ENCODE measurements around the gene DHRS7C.

Gene DHRS7C, protein sequence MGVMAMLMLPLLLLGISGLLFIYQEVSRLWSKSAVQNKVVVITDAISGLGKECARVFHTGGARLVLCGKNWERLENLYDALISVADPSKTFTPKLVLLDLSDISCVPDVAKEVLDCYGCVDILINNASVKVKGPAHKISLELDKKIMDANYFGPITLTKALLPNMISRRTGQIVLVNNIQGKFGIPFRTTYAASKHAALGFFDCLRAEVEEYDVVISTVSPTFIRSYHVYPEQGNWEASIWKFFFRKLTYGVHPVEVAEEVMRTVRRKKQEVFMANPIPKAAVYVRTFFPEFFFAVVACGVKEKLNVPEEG

DNA sequence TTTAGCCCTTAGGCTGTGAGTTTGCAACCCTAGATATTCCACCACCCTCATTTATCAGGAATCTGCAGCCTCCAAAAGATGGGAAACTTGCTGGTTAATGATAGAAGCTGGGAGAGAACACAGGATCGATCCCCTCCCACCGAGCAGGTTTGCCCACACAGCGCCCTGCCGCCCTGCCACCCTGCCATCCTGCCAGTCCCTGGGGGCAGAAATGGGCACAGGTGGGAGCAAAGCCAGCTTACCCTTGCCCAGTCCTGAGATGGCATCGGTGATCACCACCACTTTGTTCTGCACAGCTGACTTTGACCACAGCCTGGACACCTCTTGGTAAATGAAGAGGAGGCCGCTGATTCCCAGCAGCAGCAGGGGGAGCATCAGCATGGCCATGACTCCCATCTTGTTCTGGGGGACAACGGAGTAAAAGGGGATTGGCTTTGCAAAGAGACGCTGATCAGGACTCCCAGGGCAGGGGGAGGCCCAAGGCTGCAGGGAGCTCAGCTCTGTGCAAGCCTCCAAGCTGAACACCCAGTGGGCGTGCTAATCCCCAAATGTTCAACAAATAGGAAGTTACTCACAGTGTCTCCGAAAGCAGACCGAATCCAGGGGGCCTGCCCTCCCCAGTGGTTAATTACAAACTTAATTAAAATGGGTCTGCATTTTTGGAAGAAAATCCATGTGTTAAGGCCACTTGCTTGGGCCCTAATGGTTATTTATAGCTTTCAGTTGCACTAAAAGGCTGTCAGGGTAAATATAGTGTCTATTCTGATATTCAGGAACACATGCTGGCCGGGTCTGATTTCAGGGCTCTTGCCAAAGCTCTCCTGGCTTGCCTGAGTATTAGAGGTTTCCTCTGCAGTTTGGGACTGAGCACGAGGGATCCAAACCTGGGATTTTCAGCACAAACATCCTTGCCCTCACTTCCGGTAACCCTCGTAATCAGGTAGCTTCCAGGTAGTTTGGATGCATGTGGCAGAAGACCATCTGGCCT is at the start of gene DHRS7C:
Gene DHRS7C, minus strand, starts transcription at position 704 of the 988 bp plus-strand sequence. Its CDS starts 308 bp downstream, at position 396.
- no peak for DNase-seq

DNA sequence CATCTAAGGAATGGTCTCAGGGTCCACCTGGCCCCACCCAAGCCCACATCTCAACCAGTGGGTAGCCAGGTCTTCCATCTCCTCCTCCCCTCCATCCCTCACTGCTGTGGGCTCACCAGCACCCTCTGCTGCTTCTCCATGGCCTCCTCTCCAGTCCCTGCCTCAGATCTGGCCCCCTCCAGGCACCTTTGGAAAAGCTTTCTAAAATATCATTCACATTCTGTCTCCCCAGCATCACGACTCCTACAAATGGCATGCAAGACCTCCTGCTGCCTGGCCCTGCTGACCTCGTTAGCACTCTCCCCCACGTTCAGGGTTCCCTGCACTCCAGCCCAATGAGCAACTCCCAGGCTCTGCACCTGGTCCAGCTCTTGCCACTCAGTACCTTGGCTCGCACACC is 48.0 kb upstream of the DHRS7C start:
- no peak for DNase-seq

DNA sequence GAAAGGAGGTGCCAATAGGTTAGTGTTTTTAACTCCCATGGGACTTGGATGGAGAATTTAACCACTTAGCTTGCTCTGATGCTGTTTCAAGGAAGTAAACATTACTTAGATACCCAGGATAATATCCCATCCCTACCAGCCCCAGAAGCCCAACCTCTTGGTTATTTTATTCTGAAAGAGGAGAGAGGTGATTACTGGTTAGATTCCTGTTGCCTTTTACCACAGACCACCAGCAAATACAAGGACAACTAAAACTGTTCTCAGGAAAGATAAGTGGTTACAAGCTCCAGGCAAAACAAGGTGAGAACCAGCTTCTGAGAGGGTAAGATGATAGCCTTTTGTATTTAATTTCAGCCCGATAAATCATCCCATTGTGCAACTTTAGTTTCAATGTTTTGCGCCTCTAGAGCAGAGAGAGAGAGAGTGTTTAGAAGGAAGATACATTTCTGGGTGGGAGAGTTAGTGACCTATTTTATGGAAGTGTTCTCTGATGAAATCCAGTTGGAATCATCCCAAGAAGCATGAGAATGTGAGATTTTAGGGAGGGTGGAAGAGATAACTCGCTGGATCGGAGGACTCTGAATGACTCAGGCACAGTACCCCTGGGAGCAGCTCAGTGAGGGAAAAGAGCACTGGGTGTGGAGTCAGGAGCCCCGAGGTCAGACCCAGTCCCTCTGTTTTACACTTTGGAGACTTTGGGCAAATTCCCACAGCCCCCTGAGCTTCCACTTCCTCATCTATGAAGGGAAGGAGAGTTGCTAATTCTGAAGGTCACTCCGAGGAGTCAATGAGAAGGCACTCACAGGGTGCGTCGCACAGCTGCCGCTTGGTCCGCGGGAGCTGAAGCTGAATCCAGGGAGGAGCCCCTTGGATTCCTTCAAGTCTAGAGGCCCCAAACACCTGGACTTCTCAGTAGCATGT is 46.4 kb upstream of the DHRS7C start:
- DNase-seq, result no peak

DNA sequence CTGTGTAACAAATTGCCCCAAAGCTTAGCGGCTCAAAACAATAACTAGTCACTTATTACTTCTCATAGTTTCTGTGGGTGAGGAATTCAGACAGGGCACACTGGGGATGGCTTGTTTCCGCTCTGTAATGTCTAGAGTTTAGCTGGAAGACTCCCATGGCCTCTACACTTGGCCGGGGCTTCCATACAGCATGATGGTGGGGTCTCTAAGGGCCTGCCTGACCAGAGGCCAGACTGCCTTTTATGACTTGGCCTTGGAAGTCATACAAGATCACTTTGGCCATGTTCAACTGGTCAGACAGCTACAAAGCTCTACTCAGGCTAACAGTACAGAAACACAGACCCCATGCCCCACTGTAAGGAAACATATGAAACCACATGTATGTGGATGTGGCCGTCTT is 42.5 kb upstream of the DHRS7C start:
- DNase-seq, result no peak

DNA sequence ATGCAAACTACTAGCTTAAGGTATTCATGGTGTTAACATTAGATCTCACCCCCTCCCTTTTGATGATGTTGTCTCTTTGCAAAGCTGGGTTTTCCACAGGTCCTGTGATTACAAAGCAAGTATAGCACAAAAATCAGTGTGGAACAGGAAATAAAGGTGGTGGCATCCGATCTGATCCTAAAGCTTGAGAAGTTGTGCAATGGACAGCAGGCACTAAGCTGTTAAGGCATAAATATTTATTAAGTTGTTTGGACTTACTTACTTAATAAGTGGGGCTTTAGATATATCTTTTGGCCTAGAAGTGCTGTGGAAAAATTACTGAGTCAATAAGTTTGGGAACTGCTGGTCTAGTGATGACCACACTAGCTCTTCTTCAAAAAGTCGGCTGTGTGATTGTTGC is 39.3 kb upstream of the DHRS7C start:
- DNase-seq, result no peak

DNA sequence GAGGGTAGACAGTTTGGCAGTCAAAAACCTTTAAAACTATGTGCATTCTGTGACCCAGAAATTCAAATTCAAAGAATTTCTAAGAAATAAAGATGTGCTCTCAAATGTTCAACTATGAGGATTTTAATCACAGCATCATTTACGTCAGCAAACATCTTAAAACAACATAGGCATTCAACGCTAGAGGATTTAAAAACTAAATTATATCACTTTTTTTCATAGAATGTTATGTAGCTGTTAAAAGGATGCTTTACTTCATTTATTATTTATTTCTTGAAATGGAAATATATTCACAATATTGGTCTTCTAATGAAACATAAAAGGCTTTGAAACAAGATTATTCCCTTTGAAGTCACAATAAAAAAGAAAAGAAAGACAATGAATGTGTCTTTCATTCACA is 38.0 kb upstream of the DHRS7C start:
- no peak for DNase-seq

DNA sequence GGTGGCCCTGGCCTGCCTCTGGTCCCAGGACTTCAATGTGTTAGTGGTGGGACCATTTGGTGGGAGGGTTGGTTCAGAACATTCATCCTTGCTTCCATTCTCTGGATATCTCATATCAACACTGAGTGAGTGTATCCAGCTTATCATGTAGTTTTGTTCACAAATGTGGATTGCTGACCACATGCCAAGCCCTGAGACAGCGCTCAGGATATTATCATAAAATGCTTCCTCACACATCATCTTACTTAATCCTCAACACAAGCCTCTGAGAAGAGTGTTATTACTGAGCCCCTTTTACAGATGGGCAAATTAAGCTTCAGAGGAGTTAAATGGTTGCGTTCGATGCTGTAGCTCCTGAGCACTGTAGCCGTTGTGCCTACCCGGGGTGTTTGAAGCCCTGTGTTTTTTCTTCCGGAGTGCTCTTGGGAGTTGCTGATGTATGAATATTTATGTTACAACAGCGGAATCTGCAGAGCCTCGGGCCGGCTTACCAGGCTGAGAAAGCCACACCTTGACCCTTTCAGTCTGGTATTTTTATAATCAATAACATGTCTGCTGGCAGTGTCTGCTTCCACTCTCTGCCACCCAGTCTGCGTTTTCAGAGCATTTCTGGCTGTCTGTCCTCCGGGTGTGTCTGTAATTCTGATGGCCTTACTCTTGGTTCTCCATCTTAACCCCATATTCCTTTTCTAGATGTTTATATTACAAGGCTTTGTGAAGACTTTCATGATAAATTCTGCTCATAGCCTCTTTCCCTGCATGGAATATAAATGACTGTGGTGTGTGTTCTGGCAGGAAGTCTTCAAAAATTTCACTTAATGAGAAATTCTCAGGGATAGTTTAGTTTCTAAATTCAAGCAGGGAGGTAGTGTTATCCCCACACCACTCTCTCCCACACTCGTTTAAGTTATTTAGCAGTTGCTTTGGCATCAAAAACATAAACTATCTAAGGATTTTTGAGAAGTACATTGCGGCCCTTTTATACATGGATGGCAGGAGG is 37.2 kb upstream of the DHRS7C start:
- DNase-seq, result no peak

DNA sequence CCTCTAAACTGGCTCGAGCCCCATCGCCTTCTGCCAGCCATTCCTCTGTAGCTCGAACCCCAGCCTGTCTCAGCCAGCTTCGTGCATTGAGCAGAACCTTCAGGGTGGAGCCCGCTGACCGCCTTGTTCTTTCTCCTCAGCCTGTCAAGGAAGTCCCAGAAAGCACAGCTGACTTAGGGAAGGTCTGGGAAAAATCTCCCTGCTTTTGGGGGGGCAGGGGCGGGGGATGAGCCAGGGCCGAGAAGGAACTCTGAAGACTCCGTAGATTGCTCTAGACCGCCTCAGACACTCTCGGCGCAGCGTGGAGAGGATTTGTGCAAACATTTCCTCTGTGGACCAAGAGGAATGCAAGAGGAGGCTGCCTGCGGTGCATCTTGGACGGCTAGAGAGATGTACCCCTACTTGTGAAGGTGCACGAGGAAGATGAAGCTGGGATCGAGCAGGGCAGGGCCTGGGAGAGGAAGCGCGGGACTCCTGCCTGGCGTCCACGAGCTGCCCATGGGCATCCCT is 34.3 kb upstream of the DHRS7C start, which contains the start of gene GLP2R:
Gene GLP2R, plus strand, starts transcription at position 284 of the 510 bp plus-strand sequence. Its CDS starts 140 bp downstream, at position 424.
- no peak for DNase-seq

DNA sequence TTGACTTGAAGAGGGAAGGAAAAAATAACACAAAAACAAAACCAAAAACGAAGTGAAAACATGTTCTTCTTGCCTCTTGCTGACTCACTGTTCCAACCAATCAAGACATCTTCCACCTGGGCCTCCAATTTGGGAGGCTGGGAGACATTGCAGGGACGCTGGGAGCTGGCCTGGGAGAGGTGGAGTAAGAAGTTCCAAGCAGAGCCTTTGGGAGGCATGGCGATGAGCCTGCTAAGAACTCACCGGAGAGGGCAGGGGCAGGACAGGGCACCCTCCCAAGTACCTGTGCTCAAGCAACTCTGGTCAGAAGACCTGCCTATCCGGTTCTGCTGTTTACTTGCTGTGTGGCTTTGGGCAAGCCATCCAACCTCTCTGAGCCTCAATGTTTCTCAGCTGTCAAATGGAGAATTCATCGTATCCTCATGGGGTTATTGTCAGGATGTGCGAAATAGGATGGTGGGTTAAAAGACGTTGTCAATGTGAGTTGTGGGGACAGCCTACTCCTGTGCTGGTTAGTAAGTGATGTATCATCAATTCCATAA is 33.5 kb upstream of the DHRS7C start:
- no peak for DNase-seq

DNA sequence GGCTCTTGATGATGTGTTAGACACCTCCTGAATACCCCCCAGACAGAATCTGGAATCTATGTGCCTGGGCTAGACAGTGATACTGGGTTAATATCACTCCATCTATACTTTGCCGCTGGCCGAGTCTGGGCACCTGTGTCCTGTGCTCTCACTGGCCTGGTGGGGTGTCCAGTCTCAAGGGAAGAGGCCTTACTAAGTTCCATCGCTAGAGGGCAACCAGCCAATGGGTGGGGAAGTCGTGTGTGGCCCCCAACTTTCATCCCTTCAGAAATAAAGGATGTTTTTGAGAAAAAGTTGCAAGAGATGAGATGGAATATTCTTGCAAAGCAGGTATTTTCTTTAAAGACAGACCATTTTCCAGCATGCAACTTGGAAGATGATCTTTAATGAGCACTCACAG is 32.7 kb upstream of the DHRS7C start:
- no peak for DNase-seq

DNA sequence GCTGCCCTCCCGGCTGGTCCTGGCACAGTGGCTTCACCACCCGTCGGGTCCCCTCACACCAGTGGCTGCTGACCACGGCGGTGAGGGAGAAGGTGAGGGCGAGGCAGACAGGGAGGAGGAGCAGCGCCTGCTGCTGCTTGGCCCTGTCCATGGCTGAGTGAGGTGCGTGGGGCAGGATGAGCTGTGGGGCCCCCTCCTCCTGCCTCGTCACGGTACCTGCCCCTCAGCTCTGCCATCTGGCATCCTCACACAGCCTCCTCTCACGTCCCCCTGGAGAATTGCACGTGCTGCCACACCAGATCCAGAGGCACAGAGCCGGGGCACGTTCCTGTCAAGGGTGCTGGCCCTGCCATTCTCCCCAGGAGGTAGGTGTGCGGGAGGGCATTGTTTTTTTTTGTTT is 30.5 kb upstream of the DHRS7C start, which contains the start of gene GSG1L2:
Gene GSG1L2, minus strand, starts transcription at position 159 of the 400 bp plus-strand sequence. Its CDS starts 8 bp downstream, at position 151.
- no peak for DNase-seq

DNA sequence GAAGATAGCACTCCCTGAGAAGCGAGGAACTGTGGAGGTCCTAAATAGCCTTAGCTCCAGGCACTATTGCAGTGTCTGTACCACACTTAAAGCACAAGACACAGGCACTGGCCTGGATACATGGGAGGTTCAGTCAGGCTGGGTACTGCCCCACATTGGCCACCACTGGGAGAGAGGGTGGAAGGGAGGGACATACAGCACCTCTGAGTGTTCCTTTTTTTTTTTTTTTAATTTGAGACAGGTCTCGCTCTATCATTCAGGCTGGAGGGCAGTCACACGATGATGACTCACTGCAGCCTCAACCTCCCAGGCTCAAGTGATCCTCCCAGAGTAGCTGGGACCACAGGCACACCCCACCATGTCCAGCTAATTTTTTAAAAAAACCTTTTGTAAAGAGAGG is 29.1 kb upstream of the DHRS7C start:
- no peak for DNase-seq

DNA sequence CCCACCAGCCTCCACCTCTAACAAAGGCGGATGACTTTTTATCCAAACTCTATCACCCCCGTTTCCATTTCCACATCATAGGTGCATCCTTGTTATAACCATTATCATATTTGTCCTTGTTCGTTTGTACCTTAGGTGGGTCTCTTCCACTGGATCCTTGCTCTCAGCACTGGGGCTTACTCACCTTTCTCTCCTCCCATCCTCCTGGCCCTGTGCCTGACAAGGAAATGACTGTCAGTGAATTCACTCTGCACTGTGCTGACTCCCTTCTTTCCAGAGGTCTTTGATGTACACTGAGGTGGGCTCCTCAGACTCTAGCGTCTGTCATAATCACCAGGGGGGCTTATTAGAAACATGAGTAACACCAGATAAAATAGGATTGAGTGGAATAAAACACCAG is 27.4 kb upstream of the DHRS7C start:
- no peak for DNase-seq

DNA sequence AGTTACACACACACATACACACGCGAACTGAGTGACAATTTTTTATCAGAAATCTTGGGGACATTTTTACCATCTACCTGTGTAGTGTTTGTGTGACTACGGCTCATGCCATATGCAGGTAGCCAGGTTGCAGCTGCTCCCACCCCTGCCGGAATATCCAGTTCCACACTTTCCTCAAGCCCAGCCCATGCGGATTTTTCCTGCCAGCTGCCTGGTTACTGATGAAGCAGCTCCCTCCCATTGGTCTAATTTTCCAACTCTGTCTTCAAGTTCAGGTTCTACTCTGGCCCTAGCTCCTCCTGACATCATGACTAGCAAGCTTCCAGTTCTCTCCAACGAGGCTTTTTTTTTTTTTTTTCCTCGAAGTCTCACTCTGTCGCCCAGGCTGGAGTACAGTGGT is 25.7 kb upstream of the DHRS7C start:
- no peak for DNase-seq

DNA sequence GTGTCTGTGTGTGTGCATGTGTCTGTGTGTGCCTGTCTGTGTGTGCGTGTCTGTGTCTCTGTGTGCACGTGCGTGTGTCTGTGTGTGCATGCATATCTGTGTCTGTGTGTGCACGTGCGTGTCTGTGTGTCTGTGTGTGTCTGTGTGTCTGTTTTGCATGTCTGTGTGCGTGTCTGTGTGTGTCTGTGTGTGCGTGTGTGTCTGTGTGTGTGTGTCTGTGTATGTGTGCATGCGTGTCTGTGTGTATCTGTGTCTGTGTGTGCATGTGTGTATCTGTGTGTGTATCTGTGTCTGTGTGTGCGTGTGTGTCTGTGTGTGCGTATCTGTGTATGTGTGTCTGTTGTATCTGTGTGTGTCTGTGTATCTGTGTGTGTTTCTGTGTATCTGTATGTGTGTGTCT is 25.1 kb upstream of the DHRS7C start:
- no peak for DNase-seq

DNA sequence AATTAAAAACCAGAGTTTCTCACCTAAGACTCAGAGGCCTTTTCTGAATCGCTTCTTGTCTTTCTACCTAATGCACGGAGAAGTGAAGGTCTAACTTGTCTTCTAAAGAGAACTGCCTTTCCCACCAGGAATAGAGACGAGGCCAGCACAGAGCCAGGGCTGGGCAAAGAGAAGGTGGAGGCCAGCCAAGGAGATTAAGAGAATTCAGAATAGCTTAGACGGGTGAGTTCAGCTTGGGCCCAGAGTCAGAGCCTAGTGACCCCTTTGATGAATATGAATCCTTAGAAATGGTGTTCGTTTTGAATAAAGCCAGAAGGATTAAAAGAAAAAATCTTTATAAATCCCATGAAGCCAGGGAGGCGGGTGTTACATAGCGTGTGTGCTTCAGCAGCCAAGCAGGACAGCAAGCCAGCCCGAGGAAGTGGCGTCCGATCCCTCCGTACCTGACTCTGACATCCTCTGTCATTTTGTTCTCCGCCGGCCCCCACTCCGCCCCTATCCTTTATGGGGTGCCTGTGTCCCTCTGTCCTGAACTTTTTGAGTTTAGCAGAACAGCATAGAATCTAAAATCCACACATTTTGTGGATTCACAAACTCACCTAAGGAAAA is 23.0 kb upstream of the DHRS7C start:
- DNase-seq, result no peak

DNA sequence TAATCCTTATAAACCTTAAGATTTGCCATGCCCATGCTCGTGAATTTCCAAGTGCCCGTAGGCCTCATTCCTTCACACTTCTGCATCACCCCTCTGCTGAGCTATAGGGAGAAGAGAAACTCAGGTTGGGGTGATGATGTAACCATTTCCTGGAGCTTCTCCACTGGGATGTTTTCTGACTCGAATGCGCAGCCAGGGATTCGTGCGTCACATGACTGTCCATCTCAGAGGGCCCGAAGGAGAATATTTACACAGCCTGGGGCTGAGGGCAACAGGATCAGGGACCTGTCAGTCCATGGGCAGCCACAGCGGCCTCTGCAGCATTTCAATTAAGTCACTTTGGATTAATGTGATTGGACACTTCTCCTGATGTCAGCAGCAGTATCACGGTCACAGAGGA is 21.8 kb upstream of the DHRS7C start:
- no peak for DNase-seq

DNA sequence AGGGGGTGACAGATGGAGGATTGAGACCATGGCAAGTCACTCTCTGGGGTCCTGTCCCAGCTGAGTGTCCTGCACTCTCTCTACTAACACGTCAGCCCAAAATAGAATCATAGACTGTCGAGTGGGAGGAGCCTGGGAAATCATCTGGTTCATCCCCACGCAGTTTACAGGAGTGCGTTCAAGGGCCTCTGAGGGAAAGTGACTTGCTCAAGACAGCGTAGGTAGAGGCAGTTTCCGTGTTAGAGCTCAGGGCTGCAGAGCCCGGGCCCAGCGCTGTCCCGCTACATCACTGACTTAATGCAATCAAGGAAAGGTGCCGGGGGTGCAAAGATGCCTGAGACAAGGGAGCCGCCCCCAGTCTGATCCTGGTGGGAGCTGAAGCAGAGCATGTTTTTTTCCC is 20.1 kb upstream of the DHRS7C start:
- no peak for DNase-seq

DNA sequence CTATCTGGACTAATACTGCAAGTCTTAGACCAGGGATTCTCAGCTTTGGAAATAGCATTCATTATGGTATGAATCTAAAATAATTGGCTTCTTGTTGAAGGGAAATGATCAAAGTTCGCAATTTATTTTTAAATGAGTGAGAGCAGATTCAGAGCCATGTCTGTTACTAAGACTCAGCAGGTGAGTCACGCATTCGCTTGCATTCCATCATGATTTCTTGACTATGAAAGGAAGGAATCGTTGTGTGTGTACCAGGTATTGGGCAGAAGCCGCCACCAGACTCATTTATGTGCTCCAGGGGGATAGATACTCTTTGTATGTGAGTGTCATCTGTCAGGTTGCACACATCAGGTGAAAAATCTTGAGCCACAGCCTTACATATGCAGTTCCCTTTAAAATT is 19.7 kb upstream of the DHRS7C start:
- DNase-seq, result no peak
